IPS DF 6.9 (cell line): ENCODE data around the gene ZDHHC20.
A peak's percentile ranks its signal among the peaks of the same experiment; 100 is the strongest.

ENCODE experiments used
- DNase-seq: peaks from one replicate; pipeline ENCODE4 v3.0.0-alpha.2; 2013; ENCODE audit warnings: low read depth, low spot score
- H3K27ac ChIP-seq: one replicate; pipeline ENCODE4 v1.5.1; 2013; ENCODE audit warnings: low read length, control low read depth
- H3K27me3 ChIP-seq: 2 replicates; pipeline ENCODE4 v1.6.1; 2013; ENCODE audit warnings: mild to moderate bottlenecking, low read length; ENCODE audit not compliant: control insufficient read depth, insufficient read depth
- H3K36me3 ChIP-seq: 2 replicates; pipeline ENCODE4 v1.6.1; 2013; ENCODE audit warnings: low read length; ENCODE audit not compliant: control insufficient read depth, insufficient read depth
- H3K4me1 ChIP-seq: 2 replicates; pipeline ENCODE4 v1.6.1; 2013; ENCODE audit warnings: low read length; ENCODE audit not compliant: control insufficient read depth, insufficient read depth
- H3K4me3 ChIP-seq: 2 replicates; pipeline ENCODE4 v1.5.1; 2013; ENCODE audit warnings: mild to moderate bottlenecking, low read length
- H3K9me3 ChIP-seq: 2 replicates; pipeline ENCODE4 v1.6.1; 2013; ENCODE audit warnings: low read length, inconsistent platforms; ENCODE audit not compliant: control insufficient read depth, insufficient read depth
- WGBS: extraction: QIAGEN DNeasy Blood & Tissue Kit; methylation state at CpG from one replicate; pipeline ENCODE4 v1.1.7; 2013; ENCODE audit warnings: mixed read lengths, missing lambda C conversion rate; ENCODE audit not compliant: insufficient read length, insufficient coverage; 5-methylcytosine and 5-hydroxymethylcytosine counted together

The ZDHHC20 gene

DNA sequence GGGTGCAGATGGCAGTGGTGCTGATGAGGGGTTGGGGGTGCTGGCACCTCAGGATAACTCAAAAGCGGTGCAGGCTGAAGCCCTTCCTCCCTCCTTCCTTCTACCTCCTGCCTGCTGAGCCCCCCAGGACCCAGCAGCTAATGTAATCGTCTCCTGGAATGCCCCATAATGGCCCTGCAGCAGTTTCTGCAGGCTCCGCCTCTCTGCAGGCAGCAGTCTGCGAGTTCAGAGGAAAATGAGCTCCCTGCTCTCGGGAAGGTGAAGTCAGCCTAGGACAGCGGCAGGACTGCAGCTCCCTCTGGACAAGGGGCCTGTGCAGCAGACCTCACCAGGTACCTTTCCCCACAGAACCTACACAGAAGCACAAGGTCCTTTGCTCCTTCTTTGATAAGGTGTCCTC, 130.9 kb downstream of the ZDHHC20 start:
- WGBS: no CpG with 5 or more reads among the region's 6 CpGs
- no peaks in the 10 kb centered on the region for H3K9me3 ChIP-seq
- no peak overlapping the region for H3K27ac ChIP-seq
- no peak for DNase-seq
- no peak overlapping the region for H3K4me3 ChIP-seq
- no peaks in the 10 kb centered on the region for H3K27me3 ChIP-seq
- H3K36me3 ChIP-seq: no peaks in the 10 kb centered on the region
- peaks cover 8% of the 10 kb centered on the region for H3K4me1 ChIP-seq

DNA sequence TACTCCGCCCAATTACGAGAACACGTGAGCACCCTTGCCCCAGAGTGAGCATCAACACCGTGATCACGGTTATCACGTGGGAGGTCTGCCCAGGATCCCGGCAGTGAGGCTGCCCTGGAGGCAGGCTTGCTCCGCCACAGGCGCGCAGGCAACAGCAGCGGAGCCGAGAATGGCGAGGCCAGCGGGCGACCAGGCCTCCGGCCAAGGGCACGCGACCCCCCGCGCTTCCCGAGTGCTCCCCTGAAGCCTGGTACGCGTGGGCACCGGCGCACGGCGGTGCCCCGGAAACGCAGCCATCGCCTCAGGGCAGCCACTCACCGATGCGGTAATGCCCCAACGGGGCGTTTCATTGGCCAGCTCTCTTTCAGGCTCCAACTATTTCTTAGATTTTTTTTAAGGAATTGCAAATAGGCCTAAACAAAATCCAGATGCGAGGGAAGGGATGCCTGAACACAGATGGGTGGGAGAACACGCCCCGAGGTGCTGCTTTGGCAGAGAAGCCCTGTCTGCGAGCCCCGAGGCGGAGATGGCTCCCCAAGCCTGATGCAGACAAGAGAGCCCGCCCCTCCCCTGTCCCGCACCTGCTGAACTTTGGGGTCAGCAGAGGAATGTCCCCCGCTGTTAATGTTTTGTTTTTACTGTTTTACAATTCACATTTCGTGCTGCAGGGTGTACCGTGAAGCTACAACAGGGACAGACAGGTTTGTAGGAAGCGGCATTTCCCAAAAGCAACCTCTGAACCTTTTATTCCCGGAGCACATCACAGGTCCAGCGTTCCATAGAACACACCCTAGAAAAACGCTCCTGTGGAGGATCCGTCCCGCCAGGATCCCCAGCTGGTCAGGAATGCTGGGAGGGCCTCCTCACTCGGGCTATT, 132.7 kb downstream of the ZDHHC20 start:
- no peak for DNase-seq
- Histone ChIP-seq H3K27me3 (no peaks in the 10 kb centered on the region), H3K4me1 (peaks cover 10% of the 10 kb centered on the region)

DNA sequence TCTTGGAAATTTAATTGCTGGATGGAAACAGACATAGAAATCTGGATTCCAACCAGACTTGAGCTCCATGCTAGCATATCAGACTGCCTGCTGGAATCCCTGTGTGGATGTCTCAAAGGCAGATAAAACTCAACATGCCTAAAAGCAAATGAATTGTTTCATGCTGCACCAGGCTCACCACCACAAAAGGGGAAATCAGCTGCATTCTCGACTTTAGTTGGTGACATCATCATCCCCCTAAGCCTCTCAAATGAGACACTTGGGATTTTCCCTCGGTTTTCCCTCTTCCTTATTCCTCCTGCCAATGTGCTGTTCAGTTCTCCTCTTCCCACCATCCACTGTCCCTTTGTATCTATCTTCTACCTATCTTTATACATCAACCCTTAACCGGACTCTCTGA, 134.3 kb downstream of the ZDHHC20 start:
- Histone ChIP-seq H3K36me3 (no peaks in the 10 kb centered on the region), H3K27me3 (no peaks in the 10 kb centered on the region), H3K4me1 (peaks cover 10% of the 10 kb centered on the region), H3K9me3 (no peaks in the 10 kb centered on the region), H3K27ac (no peak overlapping the region), H3K4me3 (no peak overlapping the region)
- WGBS: 100% methylated on average over 1 of the region's 3 CpGs
- no peak for DNase-seq

More for the DNA sequence above, 132.7 kb downstream of the ZDHHC20 start:
- WGBS: no CpG with 5 or more reads among the region's 52 CpGs
- Histone ChIP-seq H3K4me3 (peak overlapping the region; percentile 33; the same call in 1 of the 2 replicates), H3K36me3 (no peaks in the 10 kb centered on the region), H3K27ac (no peak overlapping the region), H3K9me3 (no peaks in the 10 kb centered on the region)

DNA sequence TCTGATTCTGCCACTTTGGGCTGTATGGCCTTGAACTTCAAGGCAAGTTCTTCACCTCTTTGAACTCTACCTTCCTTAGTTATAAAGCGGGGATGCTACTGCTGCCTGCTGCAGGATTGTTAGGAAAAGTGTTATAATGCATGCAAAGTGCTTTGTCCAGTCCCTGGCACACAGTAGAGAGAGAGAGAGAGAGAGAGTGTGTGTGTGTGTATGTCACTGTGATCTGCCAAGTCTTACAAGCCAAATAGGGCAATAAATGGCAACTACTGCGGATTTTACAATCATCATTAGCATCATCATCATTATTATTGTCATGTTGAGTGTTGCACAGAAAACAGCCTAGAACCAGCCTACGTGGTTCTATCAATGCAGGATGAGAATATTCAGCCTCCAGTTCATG, 136.1 kb downstream of the ZDHHC20 start:
- Histone ChIP-seq H3K27ac (no peak overlapping the region), H3K27me3 (no peaks in the 10 kb centered on the region), H3K4me1 (peaks cover 9% of the 10 kb centered on the region), H3K4me3 (no peak overlapping the region), H3K36me3 (no peaks in the 10 kb centered on the region), H3K9me3 (no peaks in the 10 kb centered on the region)
- WGBS: no CpG with 5 or more reads among the region's 3 CpGs
- DNase-seq: no peak
